GM12872 (cell line): ENCODE results near the gene MSANTD1.

Source experiments
- TF ChIP-seq, protein P1 (sequence below): IDR thresholded peaks from 3 replicates; pipeline ENCODE4 v1.5.1; 2011; ENCODE audit warnings: low read depth, mild to moderate bottlenecking, low read length, moderate library complexity; ENCODE audit not compliant: insufficient read depth

MSANTD1 gene

DNA sequence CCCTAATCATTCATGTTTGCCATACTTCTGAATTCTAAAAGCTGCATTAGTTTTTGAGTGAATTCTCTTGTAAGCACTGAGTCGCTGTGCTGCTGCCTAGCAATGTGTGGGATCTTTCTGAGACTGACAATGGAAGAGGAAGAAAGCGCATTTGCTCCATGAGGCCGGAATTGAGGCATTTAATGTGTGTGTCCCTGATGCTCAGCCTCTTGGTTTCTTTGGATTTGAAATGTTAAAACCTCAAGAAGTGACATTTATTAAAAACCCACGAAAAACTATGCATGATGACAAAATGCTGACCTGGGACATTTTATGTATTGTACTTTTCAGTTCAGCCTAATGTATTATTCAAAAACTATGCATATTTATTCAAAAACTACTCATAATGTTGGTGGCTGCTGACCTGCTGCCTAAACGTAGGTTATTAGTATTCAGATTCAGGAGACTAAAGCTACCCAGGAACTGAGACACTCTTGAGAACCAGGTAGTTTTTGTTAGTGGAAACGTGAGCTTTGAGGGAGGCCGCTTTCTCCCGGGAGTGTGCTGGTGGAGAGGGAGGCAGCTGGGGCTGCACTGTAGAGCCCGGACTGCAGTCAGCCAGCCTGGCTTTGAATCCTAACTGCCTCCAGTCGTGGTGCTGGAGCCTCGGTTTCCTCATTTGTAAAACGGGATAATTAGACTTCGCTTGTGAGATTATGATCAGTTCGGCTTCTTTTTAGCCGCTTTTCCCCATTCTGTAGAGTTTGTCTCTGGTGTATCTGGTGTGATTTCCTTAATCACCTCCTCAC is 55.2 kb downstream of the MSANTD1 start:
- TF ChIP-seq, protein P1, sequence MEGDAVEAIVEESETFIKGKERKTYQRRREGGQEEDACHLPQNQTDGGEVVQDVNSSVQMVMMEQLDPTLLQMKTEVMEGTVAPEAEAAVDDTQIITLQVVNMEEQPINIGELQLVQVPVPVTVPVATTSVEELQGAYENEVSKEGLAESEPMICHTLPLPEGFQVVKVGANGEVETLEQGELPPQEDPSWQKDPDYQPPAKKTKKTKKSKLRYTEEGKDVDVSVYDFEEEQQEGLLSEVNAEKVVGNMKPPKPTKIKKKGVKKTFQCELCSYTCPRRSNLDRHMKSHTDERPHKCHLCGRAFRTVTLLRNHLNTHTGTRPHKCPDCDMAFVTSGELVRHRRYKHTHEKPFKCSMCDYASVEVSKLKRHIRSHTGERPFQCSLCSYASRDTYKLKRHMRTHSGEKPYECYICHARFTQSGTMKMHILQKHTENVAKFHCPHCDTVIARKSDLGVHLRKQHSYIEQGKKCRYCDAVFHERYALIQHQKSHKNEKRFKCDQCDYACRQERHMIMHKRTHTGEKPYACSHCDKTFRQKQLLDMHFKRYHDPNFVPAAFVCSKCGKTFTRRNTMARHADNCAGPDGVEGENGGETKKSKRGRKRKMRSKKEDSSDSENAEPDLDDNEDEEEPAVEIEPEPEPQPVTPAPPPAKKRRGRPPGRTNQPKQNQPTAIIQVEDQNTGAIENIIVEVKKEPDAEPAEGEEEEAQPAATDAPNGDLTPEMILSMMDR = no peak

DNA sequence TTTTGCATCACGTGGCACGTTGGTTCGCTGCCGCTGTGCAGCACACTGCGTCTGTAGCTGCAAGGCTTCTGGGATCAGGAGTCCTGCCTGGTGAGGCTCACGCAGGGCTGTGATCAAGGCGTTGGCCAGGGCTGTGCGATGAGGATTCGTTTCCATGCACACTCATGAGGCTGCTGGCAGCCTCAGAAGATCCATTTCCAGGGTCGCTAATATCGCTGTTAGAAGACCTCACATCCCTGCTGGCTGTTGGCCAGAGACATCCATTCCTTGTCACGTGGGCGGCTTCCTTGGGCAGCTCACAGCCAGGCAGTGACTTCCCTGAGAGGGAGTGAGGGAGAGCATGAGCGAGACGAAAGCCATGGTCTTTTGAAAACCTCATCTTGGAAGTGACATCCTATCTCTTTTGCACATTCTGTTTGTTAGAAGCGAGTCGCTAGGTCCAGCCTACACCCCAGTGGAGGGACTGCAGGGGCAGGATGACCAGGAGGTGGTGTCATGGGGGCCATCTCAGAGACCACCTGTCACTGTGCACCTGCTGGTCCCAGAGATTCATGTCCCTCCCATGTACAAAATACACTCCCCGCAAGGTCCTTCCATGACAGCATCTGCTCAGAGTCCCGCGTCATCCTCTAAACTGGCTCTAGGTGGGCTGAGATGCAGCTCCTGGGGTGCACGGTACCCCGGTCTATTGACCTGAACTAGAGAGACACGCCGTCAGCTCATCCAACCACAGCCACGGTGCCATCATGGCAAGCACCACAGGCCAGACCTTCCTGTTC is 56.1 kb downstream of the MSANTD1 start:
- TF ChIP-seq, protein P1 = no peak

DNA sequence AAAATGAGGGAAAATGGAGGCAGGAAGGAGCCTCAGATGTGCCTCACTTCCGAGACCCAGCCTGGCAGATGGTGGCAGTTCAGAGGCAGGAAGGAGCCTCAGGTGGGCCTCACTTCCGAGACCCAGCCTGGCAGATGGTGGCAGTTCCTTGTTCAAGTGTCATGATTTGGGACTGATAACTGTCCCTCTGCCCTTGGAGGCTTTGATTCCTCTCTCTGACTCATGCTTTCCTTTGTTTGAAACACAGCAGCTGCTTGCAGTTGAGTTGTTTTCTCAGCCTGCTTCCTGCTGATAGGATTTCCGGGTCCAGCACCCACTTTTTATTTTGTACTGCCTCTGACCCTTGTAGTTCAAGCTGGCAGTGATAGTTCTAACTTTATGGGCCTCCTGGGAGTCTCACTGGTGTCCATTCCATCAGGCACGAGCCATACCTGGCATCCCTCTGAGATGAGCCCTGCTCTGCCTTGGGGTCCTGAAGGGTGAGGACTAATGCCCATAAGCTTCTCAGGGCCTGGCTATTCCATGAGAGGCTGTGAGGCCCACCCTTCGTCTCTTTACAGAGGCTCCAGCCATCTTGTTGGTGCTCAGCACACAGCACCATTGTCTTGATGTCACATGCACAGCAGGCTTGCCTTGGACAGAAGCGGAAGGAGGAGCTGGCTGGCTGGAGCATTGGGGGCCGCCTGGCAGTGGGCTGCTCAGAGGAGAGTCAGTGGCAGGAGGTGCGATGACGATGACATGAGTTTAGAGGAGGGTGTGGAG is 56.8 kb downstream of the MSANTD1 start:
- TF ChIP-seq, protein P1 = no peak
